Measurements from ENCODE around the gene MLXIP. TPM values are rescaled to one million over a fixed set of nuclear protein-coding genes. Genes with fewer than 3 reads are reported as not detected.

Gene MLXIP
- total and polyA plus RNA-seq, 9 of the 15 experiments (the other 6 are each of a cell fraction or from before 2014, with no cell fraction given) = 2.2 to 66.3 (median 18.1) TPM

- TF ChIP-seq REST (IDR thresholded peaks at IDR 0.05; ENCODE audit: borderline replicate concordance) = peak; percentile 89
- TF ChIP-seq REST (CRISPR knock-in tag; IDR thresholded peaks at IDR 0.05; ENCODE audit: low read depth) = no peak
- no peak for TF ChIP-seq ATF1 (CRISPR knock-in tag; IDR thresholded peaks at IDR 0.05)
- TF ChIP-seq ATF1 (tag; IDR thresholded peaks at IDR 0.05) = peak; percentile 28; the same call in 1 of the 2 replicates
- TF ChIP-seq ZNF717 (CRISPR knock-in tag; IDR thresholded peaks at IDR 0.05) = no peak
- no peak for TF ChIP-seq USF2 (CRISPR knock-in tag; IDR thresholded peaks at IDR 0.05)
- no peak for TF ChIP-seq THRB (CRISPR knock-in tag; conservative IDR thresholded peaks at IDR 0.05)
- no peak for TF ChIP-seq ARHGAP35 (IDR thresholded peaks at IDR 0.05; ENCODE audit: partially characterized antibody)
- TF ChIP-seq ZFP36 (IDR thresholded peaks at IDR 0.05; ENCODE audit: low read depth, low read length, partially characterized antibody) = no peak
- TF ChIP-seq POLR2A (conservative IDR thresholded peaks at IDR 0.05) = no peak
- no peak for TF ChIP-seq CHD4 (IDR thresholded peaks at IDR 0.05; ENCODE audit: insufficient read depth, insufficient replicate concordance, low read depth, low read length, poor library complexity, severe bottlenecking)
- TF ChIP-seq GATA2 (CRISPR knock-in tag; IDR thresholded peaks at IDR 0.05) = no peak
- no peak for TF ChIP-seq CEBPZ (IDR thresholded peaks at IDR 0.05; ENCODE audit: borderline replicate concordance, low read depth, low read length)
- no peak for TF ChIP-seq C11orf30 (IDR thresholded peaks at IDR 0.05; ENCODE audit: low read depth)
- no peak for TF ChIP-seq LARP7 (IDR thresholded peaks at IDR 0.05)
- TF ChIP-seq ZBTB17 (CRISPR knock-in tag; IDR thresholded peaks at IDR 0.05) = no peak
These were observed 44.6 kb downstream of the MLXIP start (continued) for GRCh38 chr12:122123051-122123760.

Measured in K562 (cell line).